HG03066 (cell line): ENCODE data around the gene SPATS1.

Experiments
- ATAC-seq: cut with Tn5 transposase; IDR thresholded peaks from one replicate; pipeline ENCODE4 v1.9.1; 2021; ENCODE audit warnings: low read depth; ENCODE audit not compliant: unreplicated experiment

SPATS1 gene, protein sequence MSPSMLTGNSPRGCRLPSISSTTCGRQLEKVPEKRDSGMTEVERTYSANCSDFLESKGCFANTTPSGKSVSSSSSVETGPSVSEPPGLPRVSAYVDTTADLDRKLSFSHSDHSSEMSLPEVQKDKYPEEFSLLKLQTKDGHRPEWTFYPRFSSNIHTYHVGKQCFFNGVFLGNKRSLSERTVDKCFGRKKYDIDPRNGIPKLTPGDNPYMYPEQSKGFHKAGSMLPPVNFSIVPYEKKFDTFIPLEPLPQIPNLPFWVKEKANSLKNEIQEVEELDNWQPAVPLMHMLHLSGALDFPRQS

GRCh38 chr6:44342489-44342888, at the start of gene SPATS1:
SPATS1 (plus strand) TSS chr6:44342650; CDS start chr6:44343096, 446 bp downstream.
- ATAC-seq: no peak

- ATAC-seq: no peak
These were observed 49.6 kb upstream of the SPATS1 start for GRCh38 chr6:44292661-44293365.

- no peak for ATAC-seq
These were observed 47.3 kb upstream of the SPATS1 start for GRCh38 chr6:44294832-44295791.

DNA sequence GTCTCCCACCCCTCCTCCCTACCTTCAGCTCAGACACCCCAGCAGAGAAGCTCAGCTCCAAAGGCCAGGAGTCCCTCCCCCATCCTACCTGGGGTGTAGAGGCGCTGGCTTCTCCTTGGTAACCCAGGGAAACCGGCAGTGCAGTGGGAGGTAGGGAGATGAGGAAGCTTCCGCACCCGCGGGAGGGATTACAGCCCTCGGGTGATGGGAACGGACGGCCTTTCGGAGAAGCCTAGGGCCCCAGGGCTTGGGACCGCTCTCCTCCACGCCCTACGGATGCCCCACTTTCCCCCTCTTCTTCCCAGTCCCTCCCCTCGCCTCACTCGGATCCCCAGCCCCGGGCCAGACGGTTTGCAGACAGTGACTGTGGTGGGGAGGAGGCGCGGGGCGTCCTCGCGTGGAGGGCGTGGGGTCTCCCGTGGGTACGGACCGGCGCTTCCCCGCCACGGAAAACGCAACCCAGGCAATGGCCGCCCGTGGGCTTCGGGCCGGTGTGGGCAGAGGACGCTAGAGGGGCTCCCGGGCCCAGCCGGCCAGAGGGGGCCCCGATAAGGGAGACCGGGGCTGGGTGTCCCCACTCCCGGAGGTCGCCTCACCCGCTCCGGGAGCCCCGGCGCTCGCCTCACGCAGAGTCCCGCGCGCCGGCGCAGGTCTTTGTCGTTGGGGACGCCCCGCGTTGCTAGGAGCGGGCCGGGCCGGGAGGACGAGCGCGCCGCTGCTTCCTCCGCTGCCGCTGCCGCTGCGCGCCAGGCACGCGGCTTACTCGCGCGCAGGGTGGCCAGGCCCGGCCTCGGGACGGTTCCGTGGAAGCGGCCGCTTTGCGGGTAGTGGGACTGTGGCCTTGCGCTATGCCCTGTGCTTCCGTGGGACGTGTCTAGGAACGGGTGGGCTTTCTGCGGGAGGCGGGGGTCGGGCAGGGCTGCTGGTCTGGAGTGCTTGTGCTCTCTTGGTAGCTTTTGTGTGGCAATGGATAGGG, 45.1 kb upstream of the SPATS1 start:
- ATAC-seq: no peak

DNA sequence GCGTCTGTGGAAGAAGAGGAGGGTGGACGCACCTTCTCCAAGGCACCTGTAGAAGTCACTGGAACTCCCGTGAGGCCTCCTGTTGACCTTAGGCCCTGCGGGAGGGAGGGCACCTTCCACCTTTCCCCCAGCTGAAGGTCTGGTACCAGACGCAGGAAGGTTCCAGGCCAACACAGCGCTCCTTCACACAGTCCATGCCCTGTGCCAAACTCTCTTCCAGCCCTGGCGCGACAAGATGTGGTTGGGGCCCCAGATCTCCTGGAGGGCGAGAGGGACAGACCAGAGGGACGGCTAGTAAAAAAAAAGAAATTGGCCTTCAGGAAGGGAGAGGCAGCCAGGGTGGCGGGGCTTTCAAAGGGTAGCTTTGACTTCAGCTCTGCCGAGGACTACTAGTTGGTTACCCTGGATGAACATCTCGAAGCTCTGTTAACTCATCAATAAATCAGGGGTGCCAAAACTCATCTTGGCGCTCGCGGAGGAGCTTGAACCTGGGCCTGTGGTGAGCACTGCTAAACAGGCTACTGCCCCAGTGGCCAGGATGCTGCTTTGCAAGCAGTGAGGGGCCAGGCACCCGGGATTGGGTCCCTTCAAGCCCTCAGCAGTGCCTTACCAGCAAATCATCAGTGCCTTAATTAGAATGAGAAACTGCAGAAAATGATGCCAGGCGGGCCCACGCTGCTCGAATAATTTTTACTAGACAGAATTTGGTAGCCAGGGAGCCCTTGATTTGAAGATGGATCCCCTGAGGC, 44.2 kb upstream of the SPATS1 start:
- ATAC-seq: no peak

GRCh38 chr6:44298864-44299263, 43.6 kb upstream of the SPATS1 start:
- ATAC-seq: no peak

DNA sequence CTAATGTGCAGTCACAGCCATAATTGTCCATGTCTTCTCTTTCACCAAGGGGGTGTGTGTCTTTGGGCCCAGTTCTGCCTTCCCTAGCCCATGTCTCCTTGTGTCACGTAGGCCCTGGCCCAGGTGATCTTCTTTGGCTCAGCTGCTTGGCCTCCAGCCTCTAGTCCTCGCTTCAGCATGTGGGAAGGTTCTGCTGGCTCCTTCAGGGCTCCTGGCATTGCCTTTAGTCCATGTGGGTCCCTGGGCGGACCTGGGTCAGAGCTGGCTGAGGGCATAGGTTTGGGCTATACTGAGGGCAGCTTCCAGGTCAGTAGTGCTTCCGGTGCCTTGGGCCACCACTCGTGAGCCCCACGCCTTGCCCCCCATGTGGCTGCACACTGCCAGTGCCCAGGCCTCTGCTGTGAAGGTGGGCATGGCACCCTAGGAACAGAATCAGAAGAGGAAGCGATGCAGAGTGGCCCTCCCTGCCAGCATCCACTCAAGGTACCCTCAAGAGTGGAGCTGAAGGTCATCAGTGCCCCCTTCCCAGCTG, 42.1 kb upstream of the SPATS1 start:
- no peak for ATAC-seq

- ATAC-seq: no peak
These were observed 41.3 kb upstream of the SPATS1 start for GRCh38 chr6:44301106-44301505.

GRCh38 chr6:44301782-44302564, 40.5 kb upstream of the SPATS1 start:
- ATAC-seq: no peak

- no peak for ATAC-seq
These were observed 39.6 kb upstream of the SPATS1 start for GRCh38 chr6:44302856-44303255.

- no peak for ATAC-seq
These were observed 38.6 kb upstream of the SPATS1 start for GRCh38 chr6:44303842-44304241.

DNA sequence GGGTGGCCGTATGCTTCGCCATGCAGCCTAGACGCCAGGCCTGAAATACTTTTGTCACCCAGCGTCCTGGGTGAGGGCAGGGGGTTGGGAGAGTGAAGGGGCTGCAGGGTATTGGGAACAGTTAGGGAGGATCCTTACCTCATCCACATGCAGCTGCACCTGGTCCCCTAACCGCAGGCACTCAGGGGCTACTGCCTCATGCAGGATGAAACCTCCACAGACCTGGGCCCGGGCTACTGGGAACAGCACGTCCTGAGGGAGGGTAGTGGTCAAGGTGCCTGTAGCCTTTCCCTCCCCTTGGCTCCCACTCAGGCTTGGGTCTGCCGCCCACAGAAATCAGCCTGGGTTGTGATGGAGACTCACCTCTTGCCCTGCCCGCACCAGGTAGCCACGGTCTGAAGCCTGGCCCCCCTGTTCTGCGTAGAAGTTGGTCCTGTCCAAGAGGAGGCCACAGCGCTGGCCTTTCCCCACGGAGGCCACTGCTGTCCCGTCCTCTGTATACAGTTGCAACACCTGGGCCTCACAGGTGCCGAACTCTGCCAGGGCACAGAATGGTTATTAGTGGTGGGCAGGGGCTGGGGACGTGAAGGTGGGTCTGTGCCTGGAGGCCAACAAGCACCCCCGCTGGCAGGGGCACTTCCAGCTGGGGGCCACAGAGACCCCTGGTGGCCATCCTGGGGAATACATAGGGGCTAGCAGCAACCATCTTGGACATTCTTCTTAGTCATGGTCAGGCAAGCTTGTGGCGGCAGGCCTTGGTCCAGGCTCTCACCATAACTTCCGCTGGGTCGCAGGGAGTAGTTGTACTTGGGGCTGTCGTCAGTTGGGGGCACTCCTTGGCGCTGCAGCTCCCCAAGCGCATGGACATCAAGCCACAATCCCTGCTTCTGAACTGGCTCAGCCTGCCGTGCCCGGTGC, 37.9 kb upstream of the SPATS1 start:
- ATAC-seq: no peak

- ATAC-seq: no peak
These were observed 37.2 kb upstream of the SPATS1 start for GRCh38 chr6:44305200-44305725.

DNA sequence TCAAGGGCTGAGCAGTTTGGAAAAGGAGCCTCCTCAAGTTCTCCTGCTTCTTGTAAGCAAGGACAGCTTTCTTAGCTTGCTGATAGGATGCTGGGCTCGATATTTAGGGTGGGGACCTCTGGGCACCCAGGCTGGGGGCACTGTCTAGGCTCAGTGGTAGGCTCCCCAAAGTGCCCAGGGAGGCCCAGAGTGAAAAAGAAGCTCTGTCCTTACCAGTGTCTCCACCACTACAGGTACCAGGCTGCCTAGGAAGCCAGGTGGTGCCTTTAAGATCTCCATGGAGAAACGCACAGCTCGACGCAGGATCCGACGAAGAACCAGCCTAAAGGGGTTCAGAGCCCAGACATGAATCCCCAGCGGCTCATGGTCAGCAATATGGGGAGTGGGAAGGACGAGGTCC, 35.7 kb upstream of the SPATS1 start:
- ATAC-seq: no peak

GRCh38 chr6:44307217-44307616, 35.2 kb upstream of the SPATS1 start:
- ATAC-seq: no peak

DNA sequence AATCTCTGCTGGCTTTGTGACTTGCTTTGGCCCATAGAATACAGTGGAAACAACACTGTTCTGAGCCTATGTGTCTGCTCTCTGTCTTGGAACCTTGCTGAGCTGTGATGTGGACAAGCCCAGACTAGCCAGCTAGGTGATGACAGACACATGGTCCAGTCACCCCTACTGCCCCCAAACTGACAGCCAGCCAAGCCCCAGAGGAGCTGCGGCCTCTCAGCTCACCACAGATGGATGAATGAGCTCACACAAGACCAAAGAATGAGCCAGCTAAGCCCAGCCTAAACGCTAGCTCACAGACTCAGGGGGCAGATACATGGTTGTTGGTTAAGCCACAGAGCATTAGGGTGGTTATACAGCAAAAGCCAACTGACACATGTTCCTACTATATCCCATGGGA, 33.4 kb upstream of the SPATS1 start:
- no peak for ATAC-seq

- ATAC-seq: no peak
These were observed 32.8 kb upstream of the SPATS1 start for GRCh38 chr6:44309631-44310030.
